T1000 (cell line): ENCODE data around the gene RTL1.

Source experiments
- DNase-seq: peaks from one replicate; lab custom pipeline; 2025; ENCODE audit warnings: mixed read lengths; lab: John Stamatoyannopoulos, UW

The RTL1 gene

DNA sequence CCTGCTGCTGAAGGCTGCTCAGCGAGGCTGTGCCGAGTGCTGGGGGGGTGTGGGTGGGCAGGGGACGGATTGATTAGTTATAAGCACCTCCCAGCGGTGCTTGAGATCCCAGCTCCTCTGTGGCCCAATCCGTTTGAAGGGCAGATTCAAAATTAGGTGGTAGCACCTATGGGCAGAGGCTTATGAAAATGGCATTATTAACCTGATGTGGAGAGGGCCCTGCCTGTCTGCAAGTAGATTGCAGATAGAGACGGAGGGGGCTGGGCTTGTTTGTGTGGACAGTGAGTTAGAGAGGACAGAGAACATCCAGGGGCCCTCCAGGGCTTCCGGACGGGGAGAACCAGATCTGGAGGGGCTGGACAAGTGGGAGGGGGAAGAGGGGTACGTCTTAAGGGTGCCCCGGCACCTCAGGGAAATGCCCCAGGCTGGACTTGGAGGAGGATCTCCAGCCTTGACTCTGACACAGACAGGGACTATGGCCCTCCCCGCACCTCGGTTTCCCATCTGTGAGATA is at the start of gene RTL1:
Gene RTL1, minus strand, starts transcription at position 51 of the 514 bp plus-strand sequence. CDS start 18,934 bp downstream, outside the sequence.
- DNase-seq, result no peak

DNA sequence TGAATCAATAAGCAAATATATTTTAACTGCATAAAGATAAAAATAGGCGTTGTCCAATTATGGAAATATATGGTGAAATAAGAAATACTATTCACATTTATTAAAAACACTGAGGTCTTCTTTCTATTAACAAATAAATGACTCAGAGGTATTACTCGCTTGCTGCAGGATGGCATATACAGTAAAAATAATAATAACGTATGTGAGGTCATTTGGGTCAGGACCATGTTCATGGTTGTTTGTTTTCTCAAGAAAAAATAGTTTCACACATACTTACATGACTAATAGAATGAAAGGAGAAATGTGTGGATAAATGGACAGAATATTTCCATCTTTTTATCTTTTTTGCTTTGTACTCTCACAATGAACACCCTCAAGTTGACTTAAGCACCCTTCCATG is 46.5 kb upstream of the RTL1 start:
- DNase-seq, result no peak

DNA sequence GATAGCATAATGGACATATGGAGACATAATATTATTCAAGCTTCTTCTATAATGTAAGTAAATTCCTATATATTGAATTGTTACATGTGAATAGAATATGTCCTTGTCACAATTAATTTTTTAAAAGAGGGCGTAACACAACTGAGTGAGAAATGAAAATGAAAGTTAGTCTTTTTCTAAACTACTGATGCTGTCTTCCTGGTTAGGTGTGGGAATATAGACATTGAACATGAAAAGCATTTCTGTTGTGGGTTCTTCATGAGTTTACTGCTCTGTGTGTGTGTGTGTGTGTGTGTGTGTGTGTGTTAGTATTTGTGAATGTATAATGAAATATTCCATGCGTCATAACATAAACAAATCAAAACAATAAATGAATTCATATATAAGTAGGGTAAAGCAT is 40.5 kb upstream of the RTL1 start:
- DNase-seq, result no peak

DNA sequence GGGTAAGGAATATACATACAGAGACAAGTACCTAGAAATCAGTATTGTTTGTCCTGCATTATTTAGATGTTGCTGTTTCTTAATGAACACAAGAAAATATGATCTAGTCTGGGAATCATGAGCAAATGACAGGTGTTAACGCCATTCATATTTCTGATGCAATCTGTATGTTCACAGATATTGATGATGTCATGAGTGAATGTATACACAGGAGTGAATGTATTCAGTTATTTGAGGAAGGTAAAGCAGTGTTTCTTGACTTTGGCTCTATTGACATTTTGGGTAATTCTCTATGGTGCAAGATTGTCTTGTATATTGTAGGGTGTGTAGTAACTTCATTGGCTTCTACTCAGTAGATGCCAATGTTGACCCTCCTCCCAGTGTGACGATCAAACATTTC is 26.7 kb upstream of the RTL1 start:
- DNase-seq, result no peak

DNA sequence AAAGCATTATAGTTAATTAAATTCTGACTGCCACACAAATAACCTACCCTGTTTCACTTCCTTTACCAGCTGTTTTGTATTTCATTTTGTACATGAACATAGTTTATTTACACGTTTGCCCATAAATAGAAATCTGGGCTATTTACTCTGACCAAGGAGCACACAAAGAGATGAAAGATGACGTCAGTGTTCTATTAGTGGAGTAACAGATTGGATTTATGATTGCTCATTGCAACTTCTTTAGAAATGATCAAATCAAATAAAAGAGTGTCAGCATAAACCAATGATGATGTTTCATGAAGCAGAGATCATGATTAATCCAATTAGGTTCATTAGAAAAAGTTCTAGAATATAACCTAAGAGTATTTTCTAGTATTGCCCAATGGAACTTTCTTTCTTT is 12.0 kb upstream of the RTL1 start:
- no peak for DNase-seq

DNA sequence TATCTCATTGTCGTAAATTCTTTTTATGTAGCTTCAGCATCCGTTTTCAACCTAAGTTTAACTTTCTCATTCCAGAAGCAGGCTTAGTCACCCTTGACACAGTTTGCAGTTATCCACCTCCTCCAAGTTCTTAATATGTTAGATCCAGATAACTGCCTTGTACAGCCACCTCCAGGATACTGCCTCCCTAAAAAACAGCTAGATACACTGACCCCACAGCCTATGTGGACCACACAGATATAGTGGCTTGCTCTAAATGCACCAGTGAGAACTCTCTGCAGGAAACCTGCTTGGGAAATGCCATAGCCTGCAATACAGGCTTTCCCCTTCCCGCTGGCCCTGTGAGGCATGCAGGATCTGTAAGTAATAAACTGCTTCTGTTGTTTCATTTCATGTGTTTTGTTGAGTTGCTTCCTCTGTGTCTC is 11.1 kb upstream of the RTL1 start:
- no peak for DNase-seq

DNA sequence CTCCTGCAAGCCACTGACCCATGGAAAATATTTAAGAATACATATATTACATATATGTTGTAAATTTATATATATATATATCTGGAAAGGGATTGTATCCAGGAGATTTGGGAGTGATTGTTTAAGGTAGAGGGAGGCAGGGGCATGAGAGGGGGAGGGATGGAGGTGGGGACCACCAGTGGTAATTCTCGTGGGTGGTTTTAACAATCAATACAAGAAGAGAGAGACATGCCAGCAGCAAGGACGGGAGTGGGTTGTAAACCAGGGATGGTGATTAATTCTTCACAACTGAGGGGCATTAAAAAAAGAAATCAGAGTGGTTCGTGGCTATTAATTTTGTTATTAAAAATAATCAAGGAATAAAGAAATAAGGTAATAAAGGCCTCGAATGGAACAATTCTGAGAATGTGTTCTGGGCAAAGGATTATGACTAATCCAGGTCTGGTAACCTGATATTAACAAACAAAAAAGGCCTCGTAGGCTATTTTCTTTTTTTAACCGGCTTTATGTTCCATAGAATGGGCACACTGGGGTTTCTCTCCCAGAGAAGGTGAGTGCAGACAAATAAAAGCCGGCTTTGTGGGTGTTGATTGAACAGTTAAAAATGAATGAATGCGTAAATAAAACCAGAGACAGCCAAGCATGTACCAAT is 8.3 kb upstream of the RTL1 start:
- DNase-seq, result no peak

DNA sequence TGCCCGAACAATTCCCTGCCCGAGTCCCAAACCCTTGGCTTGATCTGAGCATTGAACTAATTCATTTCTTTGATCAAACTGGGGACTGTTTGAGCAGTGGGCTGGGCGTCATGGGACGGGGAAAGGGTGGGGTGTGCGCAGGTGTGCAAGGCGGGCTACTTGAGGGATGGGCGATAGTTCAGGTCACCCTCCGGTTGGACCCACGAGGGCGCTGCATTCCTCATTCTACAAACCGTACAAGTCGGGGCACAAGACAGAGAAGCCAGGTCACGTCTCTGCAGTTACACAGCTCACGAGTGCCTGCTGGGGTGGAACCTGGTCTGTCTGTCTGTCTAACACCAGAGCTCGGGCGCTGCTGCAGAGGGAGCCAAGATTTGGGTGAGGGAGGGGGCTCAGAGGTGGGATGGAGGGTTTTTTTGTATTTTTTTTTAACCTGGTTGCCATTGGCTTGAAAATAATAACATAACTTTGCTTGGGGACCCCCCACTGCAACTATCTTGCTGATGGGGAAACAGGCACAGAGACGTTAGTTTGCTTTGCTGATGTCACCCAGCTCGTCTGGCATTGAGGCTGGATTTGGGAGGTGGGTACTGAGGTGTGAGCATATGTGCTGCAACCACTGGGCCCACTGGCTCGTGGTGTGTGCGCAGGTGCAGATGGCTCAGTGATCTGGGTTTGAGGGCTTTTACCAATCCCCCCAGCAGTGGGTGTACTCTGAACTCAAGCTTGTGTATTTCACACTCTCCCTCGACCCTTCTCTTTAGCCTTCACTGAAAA is 7.6 kb upstream of the RTL1 start:
- no peak for DNase-seq

DNA sequence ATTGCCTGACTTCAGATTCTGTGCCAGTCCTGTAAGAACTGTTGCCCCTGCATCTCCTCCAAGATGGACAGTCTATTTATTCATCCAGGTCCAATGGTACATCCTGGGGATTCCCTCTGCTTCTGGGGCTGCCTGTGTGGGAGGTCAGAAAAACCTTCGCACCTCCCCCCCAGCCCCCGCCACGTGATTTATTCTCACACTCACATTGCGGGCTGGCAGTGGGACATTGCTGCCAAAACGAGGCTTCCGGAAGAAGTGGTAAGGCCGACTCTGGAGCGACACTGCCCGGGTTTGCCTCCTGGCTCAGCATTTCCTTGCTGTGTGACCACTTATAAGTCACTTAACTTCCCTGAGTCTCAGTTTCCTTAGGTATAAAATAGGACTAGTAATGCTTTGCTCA is 5.9 kb upstream of the RTL1 start:
- no peak for DNase-seq

DNA sequence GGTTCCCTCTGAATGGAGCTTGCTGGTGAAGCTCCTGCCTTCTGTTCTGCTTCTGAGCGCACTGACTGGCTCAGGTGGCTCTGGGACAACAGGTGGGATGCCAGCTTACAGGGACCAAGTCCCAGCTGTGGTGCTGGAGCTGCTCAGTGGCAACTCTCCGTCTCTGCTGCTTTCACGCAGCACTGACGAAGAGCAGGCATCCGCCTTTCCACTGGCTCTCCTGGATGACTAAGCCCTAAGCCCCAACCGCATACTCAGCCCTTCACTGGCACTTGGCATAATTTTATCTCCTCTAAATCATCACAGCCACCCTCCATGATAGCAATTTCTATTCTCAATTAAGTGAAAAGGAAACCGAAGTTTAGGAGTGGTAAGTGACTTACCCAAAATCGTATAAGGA is 3.7 kb upstream of the RTL1 start:
- DNase-seq, result no peak

DNA sequence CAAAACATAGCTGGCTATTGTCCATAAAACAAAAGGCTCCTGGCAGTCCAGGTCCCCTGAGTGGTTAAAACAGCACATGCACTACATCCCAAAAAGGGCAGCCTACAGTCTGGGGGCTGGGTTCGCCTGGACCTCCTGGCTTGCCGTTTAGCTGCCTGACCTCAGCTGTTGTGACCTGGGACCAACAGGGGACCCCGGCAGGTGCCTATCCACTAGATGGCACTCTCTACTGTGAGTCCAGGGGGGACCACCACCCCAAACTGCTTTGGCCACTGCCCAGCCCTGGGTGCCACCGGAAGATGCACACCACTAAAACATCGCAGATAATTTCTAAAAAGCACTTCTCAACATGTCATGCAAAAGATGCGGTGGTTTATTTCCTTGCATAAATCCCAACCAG is 2.9 kb upstream of the RTL1 start:
- DNase-seq, result no peak

DNA sequence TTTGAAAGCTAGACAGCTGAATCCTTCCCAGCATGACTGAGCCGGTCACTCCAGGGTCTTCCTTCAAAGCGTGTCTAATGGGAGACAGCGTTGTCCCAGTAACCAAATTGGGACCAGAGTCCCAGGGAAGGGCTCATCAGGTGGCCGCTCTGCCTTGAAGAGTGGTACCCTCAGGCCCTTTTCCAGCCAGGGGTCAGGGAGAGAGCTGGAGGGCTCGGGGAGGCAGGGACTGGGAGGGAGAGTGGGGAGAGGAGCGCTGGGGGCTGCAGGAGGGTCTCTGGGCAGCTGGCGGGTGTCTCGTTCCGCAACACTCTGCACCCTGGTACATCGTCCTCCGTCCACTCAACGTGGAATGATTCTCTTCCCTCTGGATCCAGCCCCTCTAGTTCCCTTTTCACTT is 1.6 kb upstream of the RTL1 start:
- DNase-seq, result no peak

DNA sequence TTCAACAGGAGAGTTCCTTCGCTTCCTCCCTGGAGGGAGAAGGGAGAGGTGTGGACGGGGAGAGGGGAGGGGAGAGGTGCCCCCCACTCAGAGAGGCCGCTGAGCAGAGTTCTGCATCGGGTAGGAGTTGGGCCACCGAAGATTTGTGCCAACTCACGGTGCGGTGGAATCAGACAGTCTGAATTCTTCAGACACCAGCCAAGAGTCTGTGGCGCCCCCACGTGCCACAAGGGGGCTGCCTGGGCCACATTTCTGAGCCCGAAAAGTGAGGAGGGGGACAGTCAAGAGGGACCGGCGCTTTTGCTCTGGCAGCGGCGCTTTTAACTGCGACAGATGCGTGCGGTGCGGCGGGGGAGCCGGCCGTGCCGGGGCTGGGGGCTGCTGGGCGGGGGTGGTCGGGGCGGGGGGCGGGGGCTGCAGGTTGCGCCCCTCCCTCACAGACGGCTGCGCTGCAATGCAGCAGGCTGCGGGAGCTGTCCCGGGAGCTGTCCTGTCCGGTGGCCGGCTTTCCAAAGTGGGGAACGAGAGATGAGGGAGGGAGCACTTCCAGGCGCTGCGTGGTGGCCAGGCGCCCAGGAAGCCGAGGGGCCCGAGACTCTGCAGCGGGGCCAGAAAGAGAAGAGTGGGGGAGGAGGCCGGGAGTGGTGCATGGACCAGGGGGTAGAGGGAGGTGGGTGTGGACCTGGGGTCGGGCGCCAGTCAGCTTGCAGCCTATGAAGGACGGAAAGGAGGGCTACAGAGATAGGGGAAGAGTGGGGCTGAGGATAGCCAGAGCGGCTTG is 975 bp upstream of the RTL1 start:
- DNase-seq, result no peak

DNA sequence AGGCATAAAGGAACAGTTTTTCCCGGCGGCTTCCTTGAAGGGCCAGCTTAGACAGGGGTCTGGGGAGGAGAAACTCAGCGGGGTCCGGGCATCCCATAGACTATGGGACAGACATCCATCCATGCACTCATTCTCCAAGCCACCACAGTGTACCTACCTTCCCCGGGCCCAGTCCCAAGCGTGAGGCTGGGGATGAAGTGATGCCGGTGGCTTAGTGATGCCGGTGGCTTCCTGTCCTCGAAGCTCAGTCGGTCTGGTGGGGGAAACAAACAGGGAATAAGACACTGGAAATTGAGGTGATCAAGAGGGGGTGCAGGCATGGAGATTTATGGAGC is 421 bp downstream of the RTL1 start:
- DNase-seq, result no peak

DNA sequence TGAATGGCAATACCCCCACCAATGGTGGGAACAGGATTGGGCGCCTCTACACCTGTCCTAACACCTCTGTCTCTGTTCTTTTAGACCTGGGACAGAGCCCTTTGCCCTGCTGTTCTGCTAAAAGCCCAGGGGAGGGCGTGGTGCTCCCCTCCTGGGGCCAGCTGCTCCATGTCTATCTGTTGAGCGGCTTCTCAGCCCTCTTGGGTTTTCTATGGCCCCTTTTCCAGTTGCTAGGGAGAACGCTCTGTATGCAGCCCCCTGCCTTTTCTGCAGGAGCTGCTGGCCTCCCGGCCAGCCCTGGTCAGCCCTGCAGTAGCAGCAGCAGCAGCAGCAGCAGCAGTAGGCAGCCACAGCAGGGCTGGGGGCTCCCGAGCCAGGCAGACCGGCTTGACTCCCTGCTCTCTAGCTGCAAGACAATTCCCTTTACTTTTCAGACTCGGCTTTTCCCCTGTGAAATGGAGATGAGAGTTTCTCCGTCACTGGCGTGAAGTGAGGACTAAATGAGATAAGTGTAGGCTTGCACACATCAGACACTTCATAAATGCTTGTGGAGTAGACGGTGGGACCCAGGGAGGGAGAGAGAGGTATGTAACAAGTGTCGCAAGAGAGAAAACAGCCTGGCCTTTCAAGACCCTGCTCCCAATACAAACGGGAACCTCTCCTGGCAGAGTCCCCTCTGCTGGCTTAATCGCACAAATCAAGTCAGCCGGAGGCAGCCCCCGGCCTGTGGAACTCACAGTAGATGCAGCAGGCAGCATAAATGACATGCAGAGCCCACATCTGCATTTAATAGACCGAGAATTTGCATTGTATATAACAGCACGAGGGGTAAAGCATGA is 1.0 kb downstream of the RTL1 start:
- DNase-seq, result no peak

DNA sequence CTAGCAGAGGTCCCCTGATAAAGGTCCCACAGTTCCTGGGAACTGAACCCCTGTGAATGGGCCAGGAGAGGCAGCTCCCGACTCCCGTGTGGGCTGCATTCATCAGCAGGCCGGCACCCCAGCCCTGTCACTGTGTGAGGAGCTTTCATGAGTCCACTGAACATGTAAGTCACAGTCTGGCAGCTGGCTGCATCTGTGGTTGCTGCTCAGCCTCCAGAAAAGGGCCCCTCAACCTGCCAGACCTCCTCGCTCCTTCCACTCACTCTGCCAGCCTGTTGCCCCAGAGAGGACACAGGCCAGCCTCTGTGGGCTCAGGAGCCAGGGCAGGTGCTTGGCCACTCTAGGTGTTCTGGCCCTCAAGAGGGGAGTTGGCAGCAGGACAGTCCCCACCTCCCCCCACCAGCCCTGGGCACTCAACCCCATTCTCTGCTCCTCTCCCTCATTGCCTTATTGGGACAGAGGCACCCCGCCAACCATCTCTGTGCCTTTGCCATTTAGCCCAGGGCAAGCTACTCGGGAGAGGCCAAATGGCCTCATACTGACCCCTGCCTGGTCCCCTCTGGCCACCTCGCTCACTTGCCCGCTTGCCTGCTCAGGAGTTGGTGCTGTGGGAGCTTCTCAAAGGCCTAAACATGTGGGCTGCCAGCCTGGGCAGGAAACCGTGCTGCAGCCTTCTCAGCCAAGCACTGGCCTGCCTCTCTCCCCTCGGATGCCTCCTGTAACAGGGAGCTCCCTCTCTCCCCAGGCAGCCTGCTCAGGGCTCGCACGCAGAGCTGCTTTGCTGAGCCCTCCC is 1.9 kb downstream of the RTL1 start:
- DNase-seq, result no peak

DNA sequence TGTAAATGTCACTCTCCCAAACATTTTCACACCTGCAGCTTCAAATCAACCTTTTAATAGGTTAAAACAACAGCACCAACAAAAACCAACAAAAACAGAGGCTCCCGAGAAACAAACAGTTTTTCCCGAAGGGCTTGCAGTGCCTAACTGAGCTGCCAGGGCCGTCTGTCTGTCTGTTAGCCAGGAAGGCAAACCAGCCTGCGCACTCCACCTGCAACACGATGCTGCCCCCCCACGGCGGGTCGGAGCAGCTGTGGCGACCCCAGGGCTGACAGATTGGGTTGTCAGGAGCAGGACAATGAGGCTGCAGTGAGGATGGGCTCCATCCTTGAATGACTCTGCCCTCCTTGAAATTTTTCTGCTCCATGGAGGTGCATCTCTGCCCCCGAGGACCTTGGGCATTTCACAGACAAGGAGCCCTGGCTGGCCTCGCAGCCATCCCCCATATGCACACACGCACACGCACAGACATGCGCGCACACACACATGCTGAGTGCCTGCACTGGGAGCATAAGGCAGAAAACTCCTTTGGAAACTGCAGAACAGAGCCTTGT is 2.6 kb downstream of the RTL1 start:
- DNase-seq, result no peak

DNA sequence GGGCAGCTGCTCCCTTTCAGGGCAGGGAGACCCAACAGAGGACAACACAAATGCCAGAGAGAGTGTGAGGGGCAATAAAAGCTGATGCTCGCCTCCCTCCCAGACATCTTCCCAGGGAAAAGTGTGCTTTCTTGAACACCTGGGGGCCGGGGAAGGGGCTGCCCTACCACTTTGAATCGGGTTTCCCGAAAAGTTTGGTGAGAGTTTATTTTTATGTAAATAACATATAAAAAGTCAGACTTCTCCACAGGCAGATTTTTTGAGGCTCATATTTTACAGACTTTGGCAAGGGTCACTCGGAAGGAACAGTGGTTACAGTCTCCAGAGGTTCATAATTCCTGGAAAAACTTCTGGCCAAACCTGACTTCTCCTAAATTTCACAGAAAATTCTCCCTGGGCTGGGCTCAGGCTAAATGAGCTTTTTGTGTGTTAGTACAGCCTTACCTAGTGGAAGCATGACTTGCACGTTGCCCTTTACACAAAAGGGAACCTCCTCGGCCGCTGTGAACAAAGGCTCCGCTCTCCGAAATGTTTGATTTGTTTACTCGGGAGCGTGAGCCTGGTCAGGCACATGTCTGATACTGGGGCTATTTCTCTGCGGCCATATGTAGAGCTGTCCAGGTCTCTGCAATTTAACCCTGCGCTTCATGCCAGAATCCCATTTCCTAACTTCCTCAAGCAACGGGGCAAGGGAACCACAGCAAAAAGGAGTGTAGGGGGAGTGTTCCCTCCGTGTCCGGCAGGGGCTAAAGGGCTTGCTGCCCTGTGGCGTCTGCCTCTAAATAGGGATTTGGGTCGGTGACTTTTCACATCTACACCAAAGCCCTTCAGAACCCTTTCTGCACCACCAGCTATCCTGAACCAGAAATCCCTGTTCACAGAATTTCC is 3.4 kb downstream of the RTL1 start:
- no peak for DNase-seq

DNA sequence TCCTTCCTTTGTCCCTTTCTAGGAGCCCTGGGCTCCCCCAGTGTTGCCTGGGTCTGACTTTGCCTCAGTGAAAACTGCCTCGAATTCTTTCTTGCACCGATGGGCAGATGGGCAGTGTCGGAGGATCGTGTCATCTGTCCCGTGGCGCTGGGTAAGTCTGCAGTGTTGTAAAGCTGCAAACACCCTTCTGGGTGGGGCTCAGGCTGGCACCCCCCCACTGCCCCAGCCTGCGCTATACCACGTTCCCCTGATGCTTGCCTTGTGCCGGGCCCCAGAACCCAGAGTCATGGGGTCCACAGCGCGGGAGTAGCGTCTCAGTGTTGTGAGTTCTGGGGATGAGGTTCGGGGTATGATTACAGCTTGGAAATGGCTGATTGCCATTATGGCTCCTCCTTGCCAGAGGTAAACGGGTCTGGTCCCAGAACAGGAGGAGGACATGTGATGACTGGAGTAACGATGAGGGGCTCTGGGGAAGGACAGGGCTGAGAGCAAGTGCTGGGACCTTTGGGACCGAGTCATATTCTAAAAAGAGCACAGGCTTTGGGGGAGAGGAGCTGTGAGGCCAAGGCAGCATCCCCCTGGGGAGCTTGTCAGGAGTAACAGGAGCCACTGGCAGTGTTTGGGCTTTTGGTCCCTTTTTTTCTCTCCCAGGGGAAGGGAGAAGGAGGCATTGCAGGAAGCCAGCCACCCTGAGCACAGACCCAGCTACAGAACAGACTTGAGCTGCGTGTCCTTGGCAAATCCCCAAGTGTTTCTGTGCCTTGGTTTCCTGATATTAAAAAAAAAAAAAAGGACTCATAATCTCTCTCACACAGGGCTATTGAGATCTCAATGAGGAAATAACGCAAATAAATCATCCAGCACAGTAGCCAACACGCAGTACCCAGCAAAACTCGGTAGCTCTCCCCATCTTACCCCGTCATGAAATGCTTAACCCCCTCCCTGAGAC is 4.3 kb downstream of the RTL1 start:
- DNase-seq, result no peak
